K562 (cell line): ENCODE data around the gene B3GALT5. TPM values are rescaled to one million over a fixed set of nuclear protein-coding genes. Genes with fewer than 3 reads are reported as not detected.

Experiments
- ATAC-seq: fragments of 200-7000 bp; cut with Tn5 transposase; 3 replicates; pipeline ENCODE4 v1.9.1; 2020; ENCODE audit warnings: moderate library complexity
- BruUV-seq: library from RNA; stranded (reverse); fragments of 400-500 nt; replicated peaks from 2 replicates; lab custom pipeline; 2021; lab: Mats Ljungman, UMichigan
- CTCF ChIA-PET: fragments of 300-600 bp; formaldehyde crosslinking; extraction: SDS; loops from one replicate; lab custom pipeline; 2021; ENCODE audit warnings: low intra/inter-chr PET ratio; lab: Yijun Ruan, JAX
- POLR2A ChIA-PET: fragments of 300-600, 350-650 bp; sonication (Branson Sonifier 250); formaldehyde crosslinking; extraction: SDS; loops from one replicate; lab custom pipeline; 2021; ENCODE audit warnings: antibody characterized with exemption, inconsistent platforms; lab: Yijun Ruan, JAX
- DNase-seq, 4 experiments: peaks; one replicate each; pipeline versions ENCODE4 v3.0.0 to v3.0.0-alpha.2; 2011 to 2018; ENCODE audit warnings: low spot score in 3 of 4, mixed read lengths in 3 of 4; ENCODE audit errors: extremely low read depth in 1 of 4
- FAIRE-seq: peaks from 2 replicates; lab custom pipeline; 2011; peaks lifted over from hg19 to GRCh38; lab: Jason Lieb, UNC
- H2AFZ ChIP-seq: 2 replicates; pipeline ENCODE4 v1.6.0; 2011; ENCODE audit warnings: low read depth, low read length, control low read depth, inconsistent platforms
- H3K27ac ChIP-seq: fragments of 200-600 bp; 3 replicates; pipeline ENCODE4 v1.8.0; 2011; ENCODE audit warnings: low read depth, mild to moderate bottlenecking, control low read depth, inconsistent platforms, low read length, moderate library complexity, mixed read lengths; ENCODE audit errors: extremely low read depth
- H3K27me3 ChIP-seq, 2 experiments: fragments of 300-600 bp in 1 of 2; 2 replicates in 1 of 2; 3 replicates in 1 of 2; pipeline versions ENCODE4 v1.6.0 to v1.8.0; 2011; ENCODE audit warnings: inconsistent platforms in 2 of 2, low read length in 2 of 2, mild to moderate bottlenecking in 1 of 2, mixed read lengths in 1 of 2, moderate library complexity in 1 of 2; ENCODE audit not compliant: control insufficient read depth in 2 of 2, insufficient read depth in 2 of 2
- H3K36me3 ChIP-seq: fragments of 300-600 bp; 3 replicates; pipeline ENCODE4 v1.8.0; 2011; ENCODE audit warnings: mild to moderate bottlenecking, low read length, inconsistent platforms; ENCODE audit not compliant: control insufficient read depth, insufficient read depth
- H3K4me1 ChIP-seq, 2 experiments: fragments of 200-600 bp in 1 of 2; replicated peaks in 1 of 2; 2 replicates in 1 of 2; 3 replicates in 1 of 2; pipeline versions ENCODE4 v1.5.1 to v1.8.0; 2011; ENCODE audit warnings: inconsistent platforms in 2 of 2, low read length in 2 of 2, mild to moderate bottlenecking in 1 of 2, mixed read lengths in 1 of 2, moderate library complexity in 1 of 2; ENCODE audit not compliant: control insufficient read depth in 2 of 2, insufficient read depth in 2 of 2
- H3K4me2 ChIP-seq: 2 replicates; pipeline ENCODE4 v1.6.1; 2011; ENCODE audit warnings: low read length, control low read depth, inconsistent platforms, mixed read lengths; ENCODE audit not compliant: insufficient read depth
- H3K4me3 ChIP-seq: fragments of 200-600 bp; sonication (generic), shearing (Covaris generic); 2 replicates; pipeline ENCODE4 v1.5.1; 2016; ENCODE audit warnings: control low read depth, inconsistent platforms
- H3K79me2 ChIP-seq: fragments of 200-600 bp; 3 replicates; pipeline ENCODE4 v1.8.0; 2011; ENCODE audit warnings: low read length, inconsistent platforms; ENCODE audit not compliant: control insufficient read depth, insufficient read depth
- H3K9ac ChIP-seq, 2 experiments: 2 replicates each; pipeline versions ENCODE4 v1.6.0 to v1.6.1; 2011; ENCODE audit warnings: low read depth in 2 of 2, low read length in 2 of 2, control low read depth in 1 of 2, inconsistent platforms in 1 of 2, mild to moderate bottlenecking in 1 of 2, mixed read lengths in 1 of 2; ENCODE audit not compliant: insufficient read depth in 1 of 2
- H3K9me1 ChIP-seq: one replicate; pipeline ENCODE4 v1.6.0; 2011; ENCODE audit warnings: inconsistent platforms, mild to moderate bottlenecking, low read length, moderate library complexity; ENCODE audit not compliant: control insufficient read depth, insufficient read depth
- H3K9me3 ChIP-seq: replicated peaks from 2 replicates; pipeline ENCODE4 v1.5.1; 2011; ENCODE audit warnings: low read depth, low read length, inconsistent platforms; ENCODE audit not compliant: control insufficient read depth, insufficient read depth
- H4K20me1 ChIP-seq: replicated peaks from 2 replicates; pipeline ENCODE4 v1.6.1; 2011; ENCODE audit warnings: low read length, inconsistent platforms, mixed read lengths; ENCODE audit not compliant: control insufficient read depth, insufficient read depth
- MEF2D ChIP-seq: conservative IDR thresholded peaks from 2 replicates; pipeline ENCODE4 v1.6.1; 2016; ENCODE audit warnings: low read depth, missing genetic modification characterization, missing compliant biosample characterization
- MTA3 ChIP-seq: fragments of 450-650 bp; formaldehyde crosslinking; IDR thresholded peaks from 2 replicates; pipeline ENCODE4 v1.6.1; 2017; ENCODE audit warnings: mild to moderate bottlenecking, borderline replicate concordance
- NFE2 ChIP-seq: IDR thresholded peaks from 2 replicates; pipeline ENCODE4 v1.6.1; 2014; ENCODE audit warnings: antibody characterized with exemption, low read depth
- PCBP2 ChIP-seq: fragments of 200-400 bp; formaldehyde crosslinking; IDR thresholded peaks from 2 replicates; pipeline ENCODE4 v1.6.1; 2018; ENCODE audit warnings: low read length, low read depth, mild to moderate bottlenecking, moderate library complexity; ENCODE audit not compliant: poor library complexity, severe bottlenecking
- SIN3B ChIP-seq: fragments of 450-650 bp; IDR thresholded peaks from 2 replicates; pipeline ENCODE4 v1.6.1; 2017; ENCODE audit warnings: low read depth, mild to moderate bottlenecking, moderate library complexity
- TAF7 ChIP-seq: fragments of 450-650 bp; IDR thresholded peaks from 2 replicates; pipeline ENCODE4 v1.6.1; 2016; ENCODE audit warnings: missing genetic modification characterization, missing compliant biosample characterization
- WGBS: fragments of 100-300 bp; shearing (Covaris generic); methylation state at CpG from one replicate; pipeline ENCODE4 v1.1.6; 2016; ENCODE audit warnings: low coverage, mixed read lengths; ENCODE audit not compliant: insufficient coverage; ENCODE audit errors: missing lambda C conversion rate; 5-methylcytosine and 5-hydroxymethylcytosine counted together
- in situ Hi-C: fragments of 300-500 bp; cut with MboI; formaldehyde crosslinking; loops from 4 replicates; pipeline ENCODE4 v1.15.0; 2018; ENCODE audit warnings: inconsistent platforms, mixed read lengths
- intact Hi-C: fragments of 100-400 bp; cut with micrococcal nuclease; formaldehyde crosslinking; loops from 2 replicates; pipeline ENCODE4 v1.14.2; 2022
- polyA plus RNA-seq, 8 experiments: library from polyadenylated mRNA; depleted of rRNA in 4 of 8; stranded (reverse) in 5 of 8; unstranded in 3 of 8; fragments of >200 nt; fragmentation: Nextera tagmentation in 2 of 8; fragmentation: Illumina TruSeq in 1 of 8; extraction: Ambion mirVana in 2 of 8; extraction: Trizol in 1 of 8; gene quantifications; 2 replicates each; pipeline versions ENCODE4 v1.2.1 to v1.2.3, GENCODE V29; 2011 to 2014; ENCODE audit warnings: inconsistent platforms in 1 of 8, missing spikeins in 1 of 8
- total RNA-seq, 7 experiments: library from RNA; depleted of rRNA in 6 of 7; stranded (reverse); fragments of >200 nt in 6 of 7; fragmentation: Illumina TruSeq in 2 of 7; extraction: Trizol in 2 of 7; gene quantifications; 2 replicates each; pipeline versions ENCODE4 v1.2.1 to v1.2.3, GENCODE V29; 2011 to 2021; ENCODE audit warnings: low replicate concordance in 1 of 7
- TF ChIP-seq, protein P1 (sequence below): fragments of 250-450 bp; sonication (Bioruptor Pico); IDR thresholded peaks from 2 replicates; pipeline ENCODE4 v1.5.0; 2021

Gene B3GALT5
- total and polyA plus RNA-seq, 9 of the 15 experiments (the other 6 are each of a cell fraction or from before 2014, with no cell fraction given) = 0.02 TPM; not detected in 8

DNA sequence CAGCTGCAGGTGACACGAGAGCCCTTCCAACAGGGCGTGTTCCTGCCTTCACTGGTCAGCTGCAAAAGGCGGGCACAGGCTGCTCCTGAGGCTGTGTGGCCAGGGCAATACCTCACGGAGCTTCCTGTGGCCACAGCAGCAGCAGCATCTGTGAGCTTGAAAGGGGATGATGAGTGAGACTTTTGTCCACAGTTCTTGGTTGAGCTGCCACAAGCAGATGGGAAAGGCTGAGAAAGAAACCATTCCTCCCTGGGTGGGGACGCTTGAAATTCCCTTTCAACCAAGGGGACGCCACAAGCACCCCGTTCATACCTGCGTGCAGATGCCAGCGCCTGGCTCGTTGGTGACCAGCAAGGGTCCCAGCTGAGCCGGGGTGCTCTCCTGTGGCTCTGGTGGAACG, 37.6 kb downstream of the B3GALT5 start:
- TF ChIP-seq MTA3 (no peak), MEF2D (tag) (no peak), NFE2 (no peak)
- FAIRE-seq (no peak), ATAC-seq (no peak), DNase-seq (no peak)
- WGBS = 0% methylated on average over 12 of the region's 12 CpGs
- Histone ChIP-seq H3K9me1 (no peaks in the 10 kb centered on the region), H3K9ac (no peak overlapping the region), H2AFZ (no peak overlapping the region), H3K4me3 (no peak overlapping the region), H3K36me3 (no peaks in the 10 kb centered on the region), H3K27me3 (peaks cover 9 to 32% of the 10 kb centered on the region in 2 experiments; a peak in 4 of 5 replicates), H3K27ac (no peak overlapping the region), H4K20me1 (no peaks in the 10 kb centered on the region), H3K4me2 (no peak overlapping the region), H3K4me1 (no peaks in the 10 kb centered on the region), H3K9me3 (no peaks in the 10 kb centered on the region), H3K79me2 (no peaks in the 10 kb centered on the region)
- in situ Hi-C loops = no loop called here
- POLR2A ChIA-PET = no interaction called here
- CTCF ChIA-PET = no interaction called here
- no TSS peak for BruUV-seq
- intact Hi-C loops = no loop called here

DNA sequence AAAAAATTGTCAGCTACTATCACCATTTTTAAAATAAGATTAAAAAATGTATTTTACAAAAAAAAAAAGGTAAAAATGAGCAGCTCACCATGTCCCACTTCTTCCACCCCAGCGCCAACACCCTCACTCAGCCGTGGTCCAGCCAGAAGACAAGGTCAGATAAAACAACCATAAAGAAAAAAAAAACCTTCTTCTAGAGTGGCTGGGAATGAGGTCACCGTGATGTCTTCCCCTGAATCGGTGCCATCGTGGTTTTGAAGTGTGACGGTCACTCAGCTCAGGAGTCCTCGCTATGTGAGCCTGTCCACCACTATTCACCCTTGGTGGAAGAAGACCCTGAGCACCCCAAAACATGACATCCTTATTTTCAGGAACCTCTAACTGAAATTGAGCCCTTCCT, 38.1 kb downstream of the B3GALT5 start:
- H2AFZ ChIP-seq = no peak overlapping the region
- intact Hi-C loops = no loop called here
- ChIA-PET POLR2A (no interaction called here), CTCF (no interaction called here)
- H3K9ac ChIP-seq = no peak overlapping the region
- DNase-seq (no peak), FAIRE-seq (no peak), ATAC-seq (no peak)
- H3K4me2 ChIP-seq = no peak overlapping the region
- no peaks in the 10 kb centered on the region for H3K36me3 ChIP-seq
- BruUV-seq = no TSS peak
- H4K20me1 ChIP-seq = no peaks in the 10 kb centered on the region
- in situ Hi-C loops = no loop called here
- no peaks in the 10 kb centered on the region for H3K9me1 ChIP-seq
- no peaks in the 10 kb centered on the region for H3K9me3 ChIP-seq
- TF ChIP-seq TAF7 (tag) (no peak), PCBP2 (no peak), SIN3B (no peak)
- TF ChIP-seq, protein P1, sequence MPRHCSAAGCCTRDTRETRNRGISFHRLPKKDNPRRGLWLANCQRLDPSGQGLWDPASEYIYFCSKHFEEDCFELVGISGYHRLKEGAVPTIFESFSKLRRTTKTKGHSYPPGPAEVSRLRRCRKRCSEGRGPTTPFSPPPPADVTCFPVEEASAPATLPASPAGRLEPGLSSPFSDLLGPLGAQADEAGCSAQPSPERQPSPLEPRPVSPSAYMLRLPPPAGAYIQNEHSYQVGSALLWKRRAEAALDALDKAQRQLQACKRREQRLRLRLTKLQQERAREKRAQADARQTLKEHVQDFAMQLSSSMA = no peak
- H3K4me1 ChIP-seq = no peaks in the 10 kb centered on the region
- no peak overlapping the region for H3K4me3 ChIP-seq
- WGBS = 1% methylated on average over 7 of the region's 7 CpGs
- no peaks in the 10 kb centered on the region for H3K79me2 ChIP-seq
- no peak overlapping the region for H3K27ac ChIP-seq
- peaks cover 9 to 28% of the 10 kb centered on the region in 2 experiments; a peak in 4 of 5 replicates for H3K27me3 ChIP-seq
